Mucosa of descending colon (tissue), 3 donors: ENCODE data around the gene ZNF213. TPM values are rescaled to one million over a fixed set of nuclear protein-coding genes. Genes with fewer than 3 reads are reported as not detected.
"Not testable (repeated sequence)": the region's sequence is repeated elsewhere in the genome, so short reads cannot be mapped to it uniquely, and the experiment has no call there.

Experiments used
- ATAC-seq: fragments of 200-7000 bp; cut with Tn5 transposase; one replicate; pipeline ENCODE4 v1.9.1; 2020; ENCODE audit warnings: mild to moderate bottlenecking, moderate library complexity
- DNase-seq, 3 donors: peaks; one replicate each; pipeline ENCODE4 v3.0.0-alpha.2; 2020
- H3K36me3 ChIP-seq: fragments of 200-600 bp; one replicate; pipeline ENCODE4 v1.8.0; 2021; ENCODE audit warnings: low read depth, mild to moderate bottlenecking
- H3K4me1 ChIP-seq: fragments of 200-600 bp; one replicate; pipeline ENCODE4 v1.8.0; 2021; ENCODE audit warnings: low read depth, mild to moderate bottlenecking
- H3K4me3 ChIP-seq: fragments of 200-600 bp; one replicate; pipeline ENCODE4 v1.8.0; 2021; ENCODE audit warnings: mild to moderate bottlenecking
- H3K9me3 ChIP-seq: fragments of 200-600 bp; one replicate; pipeline ENCODE4 v1.8.0; 2021; ENCODE audit warnings: mild to moderate bottlenecking
- intact Hi-C, 2 donors: fragments of 100-400 bp; cut with DNase I in 1 of 2; cut with micrococcal nuclease in 1 of 2; formaldehyde crosslinking; loops; one replicate each; pipeline versions ENCODE4 v1.11.0 to v1.11.1; 2022; cut with DNase I, micrococcal nuclease
- total RNA-seq, 3 donors: library from RNA; stranded (reverse); fragmentation: NEBNext Ultra II Directional in 2 of 3; extraction: Animal tissue kit (Norgen Biotek cat#: 25700) in 2 of 3; gene quantifications; one replicate each; pipeline versions ENCODE4 v1.2.1 to v1.2.4, GENCODE V29; 2021 to 2023
- TF ChIP-seq, protein P1 (sequence below): fragments of 200-600 bp; IDR thresholded peaks from one replicate; pipeline ENCODE4 v1.8.0; 2022; ENCODE audit warnings: antibody characterized with exemption, mild to moderate bottlenecking
- donor health status: DM: no; HTN: no; CAD: no; lungs with moderate emphysema.
- donor health status: DM: no; HTN: no; CAD: no.
- donor health status: DM: no; HTN: yes; CAD: no.

The ZNF213 gene
- total RNA-seq, 3 donors from 2014 or later, result 10.3 to 18.1 (median 14.1) TPM

GRCh38 chr16:3161235-3162018, 26.6 kb downstream of the ZNF213 start:
- Histone ChIP-seq H3K4me3 (no peak overlapping the region), H3K36me3 (no peaks in the 10 kb centered on the region), H3K4me1 (peaks cover 9% of the 10 kb centered on the region), H3K9me3 (no peaks in the 10 kb centered on the region)
- DNase-seq (peak; percentile 60 to 70 (median 69)), ATAC-seq (peak; percentile 17)
- TF ChIP-seq, protein P1, sequence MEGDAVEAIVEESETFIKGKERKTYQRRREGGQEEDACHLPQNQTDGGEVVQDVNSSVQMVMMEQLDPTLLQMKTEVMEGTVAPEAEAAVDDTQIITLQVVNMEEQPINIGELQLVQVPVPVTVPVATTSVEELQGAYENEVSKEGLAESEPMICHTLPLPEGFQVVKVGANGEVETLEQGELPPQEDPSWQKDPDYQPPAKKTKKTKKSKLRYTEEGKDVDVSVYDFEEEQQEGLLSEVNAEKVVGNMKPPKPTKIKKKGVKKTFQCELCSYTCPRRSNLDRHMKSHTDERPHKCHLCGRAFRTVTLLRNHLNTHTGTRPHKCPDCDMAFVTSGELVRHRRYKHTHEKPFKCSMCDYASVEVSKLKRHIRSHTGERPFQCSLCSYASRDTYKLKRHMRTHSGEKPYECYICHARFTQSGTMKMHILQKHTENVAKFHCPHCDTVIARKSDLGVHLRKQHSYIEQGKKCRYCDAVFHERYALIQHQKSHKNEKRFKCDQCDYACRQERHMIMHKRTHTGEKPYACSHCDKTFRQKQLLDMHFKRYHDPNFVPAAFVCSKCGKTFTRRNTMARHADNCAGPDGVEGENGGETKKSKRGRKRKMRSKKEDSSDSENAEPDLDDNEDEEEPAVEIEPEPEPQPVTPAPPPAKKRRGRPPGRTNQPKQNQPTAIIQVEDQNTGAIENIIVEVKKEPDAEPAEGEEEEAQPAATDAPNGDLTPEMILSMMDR, result no peak
- intact Hi-C loops, result no loop called here

GRCh38 chr16:3164121-3164991, 29.5 kb downstream of the ZNF213 start:
- intact Hi-C loops, result no loop called here

GRCh38 chr16:3165111-3165822, 30.4 kb downstream of the ZNF213 start:
- ATAC-seq (no peak), DNase-seq (no peak)
- H3K36me3 ChIP-seq, result no peaks in the 10 kb centered on the region
- no peak overlapping the region for H3K4me3 ChIP-seq
- no peaks in the 10 kb centered on the region for H3K9me3 ChIP-seq
- intact Hi-C loops, result no loop called here
- TF ChIP-seq, protein P1, result no peak
- H3K4me1 ChIP-seq, result peaks cover 7% of the 10 kb centered on the region

More at GRCh38 chr16:3164121-3164991, 29.5 kb downstream of the ZNF213 start:
- Histone ChIP-seq H3K36me3 (no peaks in the 10 kb centered on the region), H3K4me1 (peaks cover 9% of the 10 kb centered on the region), H3K4me3 (no peak overlapping the region), H3K9me3 (no peaks in the 10 kb centered on the region)
- DNase-seq (no peak), ATAC-seq (no peak)
- TF ChIP-seq, protein P1, result no peak

GRCh38 chr16:3166505-3166886, 31.7 kb downstream of the ZNF213 start:
- H3K4me3 ChIP-seq, result no peak overlapping the region
- H3K36me3 ChIP-seq, result no peaks in the 10 kb centered on the region
- intact Hi-C loops, result no loop called here
- DNase-seq (no peak), ATAC-seq (no peak)
- H3K4me1 ChIP-seq, result peaks cover 14% of the 10 kb centered on the region
- H3K9me3 ChIP-seq, result no peaks in the 10 kb centered on the region
- TF ChIP-seq, protein P1, result no peak

DNA sequence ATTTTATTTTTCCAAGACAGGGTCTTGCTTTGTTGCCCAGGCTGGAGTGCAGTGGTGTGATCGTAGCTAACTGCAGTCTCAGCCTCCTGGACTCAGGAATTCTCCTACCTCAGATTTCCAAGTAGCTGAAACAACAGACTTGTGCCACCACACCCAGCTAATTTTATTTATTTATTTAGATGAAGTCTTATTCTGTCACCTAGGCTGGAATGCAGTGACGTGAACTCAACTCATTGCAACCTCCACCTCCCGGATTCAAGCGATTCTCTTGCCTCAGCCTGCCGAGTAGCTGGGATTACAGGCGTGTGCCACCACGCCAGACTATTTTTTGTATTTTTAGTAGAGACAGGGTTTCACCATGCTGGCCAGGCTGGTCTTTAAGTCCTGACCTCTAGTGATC, 33.9 kb downstream of the ZNF213 start:
- H3K9me3 ChIP-seq, intact Hi-C loops, ATAC-seq, H3K36me3 ChIP-seq, H3K4me3 ChIP-seq, DNase-seq: not testable (repeated sequence)
- peaks cover 15% of the 10 kb centered on the region for H3K4me1 ChIP-seq
